Activated B cell treated with CpG ODN at 0.5 μM for 24 hours (primary cell): ENCODE data around the gene CORO7. TPM values are rescaled to one million over a fixed set of nuclear protein-coding genes. Genes with fewer than 3 reads are reported as not detected.

Experiments
- ATAC-seq: fragments of 200-7000 bp; cut with Tn5 transposase; one replicate; pipeline ENCODE4 v1.10.0; 2021; ENCODE audit warnings: low read depth, mild to moderate bottlenecking, moderate library complexity
- CTCF ChIA-PET: fragments of 350-600 bp; sonication (Branson Sonifier 250); formaldehyde crosslinking; loops from one replicate; lab custom pipeline; 2021; ENCODE audit warnings: antibody characterized with exemption; lab: Charles Lee
- POLR2A ChIA-PET: fragments of 350-600 bp; sonication (Branson Sonifier 250); formaldehyde crosslinking; loops from one replicate; lab custom pipeline; 2021; ENCODE audit warnings: antibody characterized with exemption; lab: Charles Lee
- DNase-seq: peaks from one replicate; pipeline ENCODE4 v3.0.0; 2022
- H3K27ac Mint-ChIP-seq: one replicate; pipeline ENCODE4 v1.8.0; 2020; ENCODE audit warnings: mixed read lengths
- H3K27me3 Mint-ChIP-seq: one replicate; pipeline ENCODE4 v1.8.0; 2021; ENCODE audit warnings: mixed read lengths
- H3K36me3 Mint-ChIP-seq: one replicate; pipeline ENCODE4 v1.8.0; 2021; ENCODE audit warnings: low read depth, mixed read lengths
- H3K4me1 Mint-ChIP-seq: one replicate; pipeline ENCODE4 v1.8.0; 2021; ENCODE audit warnings: mixed read lengths
- H3K4me3 Mint-ChIP-seq: one replicate; pipeline ENCODE4 v1.8.0; 2020; ENCODE audit warnings: mild to moderate bottlenecking, mixed read lengths
- H3K9me3 Mint-ChIP-seq: one replicate; pipeline ENCODE4 v1.8.0; 2020; ENCODE audit warnings: mixed read lengths
- CTCF ChIP-seq: fragments of 200-600 bp; IDR thresholded peaks from one replicate; pipeline ENCODE4 v1.8.0; 2022; ENCODE audit warnings: antibody characterized with exemption, mild to moderate bottlenecking
- intact Hi-C: fragments of 100-400 bp; cut with micrococcal nuclease; formaldehyde crosslinking; loops from one replicate; pipeline ENCODE4 v1.15.1; 2024
- total RNA-seq: library from RNA; stranded (reverse); gene quantifications from 2 replicates; pipeline ENCODE4 v1.2.3, GENCODE V29; 2022

The CORO7 gene
- total RNA-seq, 1 donor from 2014 or later: 86.6 TPM

- no peak for TF ChIP-seq CTCF
- DNase-seq: no peak
- CTCF ChIA-PET: interaction anchor here (1.8 kb wide), 1 partner anchor 60 kb away, joined by 7 read pairs; no protein-coding TSS in a partner anchor
- Mint-ChIP-seq H3K27me3 (peaks cover 15% of the 10 kb centered on the region), H3K36me3 (no peaks in the 10 kb centered on the region), H3K9me3 (no peaks in the 10 kb centered on the region), H3K4me1 (peaks cover 18% of the 10 kb centered on the region), H3K4me3 (peak overlapping the region; percentile 88), H3K27ac (no peak overlapping the region)
- POLR2A ChIA-PET: interaction anchor here (1.0 kb wide), 1 partner anchor 14 kb away, joined by 3 read pairs; no protein-coding TSS in a partner anchor
- ATAC-seq: no peak
- intact Hi-C loops: no loop called here
Observed at GRCh38 chr16:4313563-4314531, 102.5 kb downstream of the CORO7 start.

DNA sequence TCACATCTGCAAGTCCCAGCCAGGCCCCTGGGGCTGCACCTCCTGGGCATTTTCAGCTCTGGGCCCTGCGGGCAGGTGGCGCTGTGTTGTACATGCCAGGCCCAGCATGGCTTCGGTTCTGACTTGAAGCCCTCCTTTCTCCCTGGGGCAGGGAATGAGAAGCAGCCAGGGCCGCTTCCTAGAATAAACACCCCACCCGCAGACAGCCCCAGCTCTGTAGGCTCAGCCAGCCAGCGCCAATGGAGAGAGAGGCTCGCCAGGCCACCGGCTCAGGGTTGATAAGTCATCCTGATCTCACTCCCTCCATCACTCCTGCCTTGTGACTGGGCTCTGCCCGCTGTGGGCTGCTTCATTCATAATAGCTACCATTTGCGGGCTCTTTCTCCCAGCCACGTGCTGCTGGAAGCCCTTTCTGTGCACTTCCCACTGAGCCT lies 106.5 kb downstream of the CORO7 start:
- peaks cover 3% of the 10 kb centered on the region for H3K36me3 Mint-ChIP-seq
- intact Hi-C loops: loop anchor here (1.0 to 5.0 kb wide), 6 partner anchors 9 to 787 kb away; partner anchors contain the start of genes ADCY9, EEF2KMT, PAM16 and SEC14L5
- no peaks in the 10 kb centered on the region for H3K9me3 Mint-ChIP-seq
- ATAC-seq: peak; percentile 11
- no peak overlapping the region for H3K27ac Mint-ChIP-seq
- H3K4me3 Mint-ChIP-seq: no peak overlapping the region
- no peak for TF ChIP-seq CTCF
- ChIA-PET POLR2A (interaction anchor here (1.0 kb wide), 2 partner anchors 36 to 57 kb away, joined by 3 to 4 read pairs; no protein-coding TSS in a partner anchor), CTCF (interaction anchor here (0.9 to 5.0 kb wide), 6 partner anchors 8 to 93 kb away, joined by 3 to 37 read pairs (median 8); no protein-coding TSS in a partner anchor)
- peaks cover 11% of the 10 kb centered on the region for H3K27me3 Mint-ChIP-seq
- peaks cover 31% of the 10 kb centered on the region for H3K4me1 Mint-ChIP-seq
- DNase-seq: peak; percentile 63

GRCh38 chr16:4309102-4309832 lies 107.1 kb downstream of the CORO7 start:
- Mint-ChIP-seq H3K36me3 (peaks cover 3% of the 10 kb centered on the region), H3K27me3 (peaks cover 5% of the 10 kb centered on the region), H3K9me3 (no peaks in the 10 kb centered on the region), H3K4me3 (peak overlapping the region; percentile 16), H3K4me1 (peaks cover 27% of the 10 kb centered on the region), H3K27ac (peak overlapping the region; percentile 56)
- intact Hi-C loops: loop anchor here (1.0 to 5.0 kb wide), 6 partner anchors 10 to 788 kb away; partner anchors contain the start of genes ADCY9, EEF2KMT, PAM16 and SEC14L5
- TF ChIP-seq CTCF: no peak
- CTCF ChIA-PET: interaction anchor here (0.9 to 5.0 kb wide), 7 partner anchors 9 to 94 kb away, joined by 3 to 37 read pairs (median 8); no protein-coding TSS in a partner anchor
- POLR2A ChIA-PET: interaction anchor here (1.0 to 1.1 kb wide), 4 partner anchors 8 to 56 kb away, joined by 3 to 4 read pairs (median 3); no protein-coding TSS in a partner anchor
- ATAC-seq: no peak
- DNase-seq: no peak

GRCh38 chr16:4307215-4308037 lies 109.0 kb downstream of the CORO7 start:
- intact Hi-C loops: loop anchor here (1.0 to 5.0 kb wide), 9 partner anchors 9 to 790 kb away; partner anchors contain the start of genes ADCY9, EEF2KMT, GLIS2 and PAM16
- ChIA-PET CTCF (interaction anchor here (1.5 to 4.9 kb wide), 3 partner anchors 19 to 24 kb away, joined by 3 to 37 read pairs (median 7); no protein-coding TSS in a partner anchor), POLR2A (interaction anchor here (0.6 to 3.0 kb wide), 12 partner anchors 16 to 600 kb away, joined by 3 to 26 read pairs (median 4); partner anchors contain the start of genes PAM16 and TFAP4)
- peaks cover 25% of the 10 kb centered on the region for H3K4me1 Mint-ChIP-seq
- H3K36me3 Mint-ChIP-seq: peaks cover 3% of the 10 kb centered on the region
- DNase-seq (peak; percentile 98), ATAC-seq (peak; percentile 86)
- H3K9me3 Mint-ChIP-seq: no peaks in the 10 kb centered on the region
- H3K27ac Mint-ChIP-seq: peak overlapping the region; percentile 95
- H3K4me3 Mint-ChIP-seq: peak overlapping the region; percentile 91
- no peaks in the 10 kb centered on the region for H3K27me3 Mint-ChIP-seq
- TF ChIP-seq CTCF: no peak
